GM19395 (cell line): ENCODE data around the gene COPA.
"Not testable (repeated sequence)": the region's sequence is repeated elsewhere in the genome, so short reads cannot be mapped to it uniquely, and the experiment has no call there.

ENCODE experiments used
- ATAC-seq: cut with Tn5 transposase; IDR thresholded peaks from one replicate; pipeline ENCODE4 v1.9.1; 2021; ENCODE audit warnings: mild to moderate bottlenecking, moderate library complexity; ENCODE audit not compliant: unreplicated experiment

The COPA gene

GRCh38 chr1:160330119-160330518 lies 12.9 kb downstream of the COPA start:
- ATAC-seq = no peak

GRCh38 chr1:160328184-160328583 lies 14.9 kb downstream of the COPA start:
- ATAC-seq = no peak

GRCh38 chr1:160326418-160326817 lies 16.6 kb downstream of the COPA start:
- no peak for ATAC-seq

- no peak for ATAC-seq
Observed at GRCh38 chr1:160325252-160325651, 17.8 kb downstream of the COPA start.

- ATAC-seq = no peak
Observed at GRCh38 chr1:160322831-160323230, 20.2 kb downstream of the COPA start.

- ATAC-seq = no peak
Observed at GRCh38 chr1:160315359-160315758, 27.7 kb downstream of the COPA start.

GRCh38 chr1:160309571-160309970 lies 33.5 kb downstream of the COPA start:
- no peak for ATAC-seq

GRCh38 chr1:160309185-160309557 lies 33.9 kb downstream of the COPA start:
- no peak for ATAC-seq

GRCh38 chr1:160308451-160309184 lies 34.4 kb downstream of the COPA start:
- no peak for ATAC-seq

GRCh38 chr1:160307118-160307791 lies 35.8 kb downstream of the COPA start:
- no peak for ATAC-seq

- no peak for ATAC-seq
Observed at GRCh38 chr1:160300173-160300572, 42.9 kb downstream of the COPA start.

GRCh38 chr1:160296036-160296435 lies 47.0 kb downstream of the COPA start:
- no peak for ATAC-seq

- ATAC-seq = no peak
Observed at GRCh38 chr1:160293020-160293968, 49.8 kb downstream of the COPA start.

GRCh38 chr1:160291248-160292220 lies 51.5 kb downstream of the COPA start:
- no peak for ATAC-seq

- ATAC-seq = not testable (repeated sequence)
Observed at GRCh38 chr1:160287769-160288168, 55.3 kb downstream of the COPA start.

- no peak for ATAC-seq
Observed at GRCh38 chr1:160285506-160285905, 57.5 kb downstream of the COPA start.

- ATAC-seq = peak; percentile 95
Observed at GRCh38 chr1:160284782-160285344, 58.2 kb downstream of the COPA start, which contains the start of gene PEX19. TSS of gene PEX19 (minus strand) at chr1:160285133. CDS start at chr1:160285124, 9 bp downstream.

GRCh38 chr1:160284220-160284781 lies 58.7 kb downstream of the COPA start:
- peak; percentile 28 for ATAC-seq

- no peak for ATAC-seq
Observed at GRCh38 chr1:160282807-160283206, 60.2 kb downstream of the COPA start.
